Astrocyte (in vitro differentiated cells and primary cell): ENCODE data around the gene BEND5. TPM values are rescaled to one million over a fixed set of nuclear protein-coding genes. Genes with fewer than 3 reads are reported as not detected.

Source experiments
- DNase-seq: peaks from one replicate; pipeline ENCODE4 v3.0.0-alpha.2; 2010; ENCODE audit warnings: low read depth
- FAIRE-seq: peaks from 2 replicates; lab custom pipeline; 2011; peaks lifted over from hg19 to GRCh38; lab: Jason Lieb, UNC
- H2AFZ ChIP-seq: 2 replicates; pipeline ENCODE4 v1.6.0; 2012; ENCODE audit warnings: low read depth, low read length, inconsistent platforms
- H3K27ac ChIP-seq: 2 replicates; pipeline ENCODE4 v1.5.1; 2011; ENCODE audit warnings: low read depth, low read length, inconsistent platforms
- H3K27me3 ChIP-seq: 2 replicates; pipeline ENCODE4 v1.6.0; 2011; ENCODE audit warnings: low read length, inconsistent platforms; ENCODE audit not compliant: insufficient read depth
- H3K36me3 ChIP-seq: 2 replicates; pipeline ENCODE4 v1.5.1; 2011; ENCODE audit warnings: low read length, inconsistent platforms; ENCODE audit not compliant: insufficient read depth
- H3K4me1 ChIP-seq: 2 replicates; pipeline ENCODE4 v1.5.1; 2011; ENCODE audit warnings: low read length, inconsistent platforms; ENCODE audit not compliant: insufficient read depth
- H3K4me2 ChIP-seq: 2 replicates; pipeline ENCODE4 v1.6.0; 2012; ENCODE audit warnings: low read length, inconsistent platforms
- H3K4me3 ChIP-seq: 2 replicates; pipeline ENCODE4 v1.5.1; 2011; ENCODE audit warnings: low read depth, mild to moderate bottlenecking, low read length, inconsistent platforms; ENCODE audit not compliant: insufficient read depth
- H3K79me2 ChIP-seq: 2 replicates; pipeline ENCODE4 v1.6.0; 2012; ENCODE audit warnings: mild to moderate bottlenecking, low read length, inconsistent platforms; ENCODE audit not compliant: insufficient read depth
- H3K9ac ChIP-seq: 2 replicates; pipeline ENCODE4 v1.6.0; 2012; ENCODE audit warnings: mild to moderate bottlenecking, low read length, inconsistent platforms
- H3K9me3 ChIP-seq: 2 replicates; pipeline ENCODE4 v1.5.1; 2012; ENCODE audit warnings: low read depth, mild to moderate bottlenecking, low read length, inconsistent platforms; ENCODE audit not compliant: insufficient read depth
- H4K20me1 ChIP-seq: 2 replicates; pipeline ENCODE4 v1.6.0; 2012; ENCODE audit warnings: low read length, inconsistent platforms; ENCODE audit not compliant: insufficient read depth
- H3K27ac Mint-ChIP-seq: one replicate; pipeline ENCODE4 v1.8.0; 2021; ENCODE audit warnings: mild to moderate bottlenecking, mixed read lengths; ENCODE audit not compliant: unreplicated experiment
- H3K27me3 Mint-ChIP-seq: one replicate; pipeline ENCODE4 v1.8.0; 2021; ENCODE audit warnings: low read depth, mixed read lengths; ENCODE audit not compliant: unreplicated experiment
- H3K36me3 Mint-ChIP-seq: one replicate; pipeline ENCODE4 v1.8.0; 2021; ENCODE audit warnings: low read depth, mixed read lengths; ENCODE audit not compliant: unreplicated experiment
- H3K4me1 Mint-ChIP-seq: one replicate; pipeline ENCODE4 v1.8.0; 2021; ENCODE audit warnings: low read depth, mixed read lengths; ENCODE audit not compliant: unreplicated experiment
- H3K4me3 Mint-ChIP-seq: one replicate; pipeline ENCODE4 v1.8.0; 2021; ENCODE audit warnings: mild to moderate bottlenecking, moderate library complexity, mixed read lengths; ENCODE audit not compliant: unreplicated experiment
- H3K9me3 Mint-ChIP-seq: one replicate; pipeline ENCODE4 v1.8.0; 2021; ENCODE audit warnings: mild to moderate bottlenecking, mixed read lengths; ENCODE audit not compliant: unreplicated experiment
- CTCF ChIP-seq: IDR thresholded peaks from 2 replicates; pipeline ENCODE4 v1.5.1; 2011; ENCODE audit warnings: low read depth, mild to moderate bottlenecking, inconsistent platforms, low read length, moderate library complexity; ENCODE audit not compliant: insufficient read depth
- EZH2 ChIP-seq: IDR thresholded peaks from 2 replicates; pipeline ENCODE4 v1.6.1; 2012; ENCODE audit warnings: mild to moderate bottlenecking, low read length, inconsistent platforms; ENCODE audit not compliant: insufficient read depth
- total RNA-seq: library from RNA; stranded (reverse); gene quantifications from 2 replicates; pipeline ENCODE4 v1.2.1, GENCODE V29; 2021

The BEND5 gene
- total RNA-seq, 1 donor from 2014 or later = 1.4 TPM

GRCh38 chr1:48739091-48739490 is 37.6 kb downstream of the BEND5 start:
- Histone ChIP-seq H3K36me3 (no peaks in the 10 kb centered on the region), H3K27me3 (no peaks in the 10 kb centered on the region), H2AFZ (no peak overlapping the region), H3K4me2 (no peak overlapping the region), H3K9ac (no peak overlapping the region), H4K20me1 (no peaks in the 10 kb centered on the region), H3K79me2 (no peaks in the 10 kb centered on the region), H3K9me3 (no peaks in the 10 kb centered on the region), H3K4me3 (no peak overlapping the region), H3K27ac (no peak overlapping the region), H3K4me1 (no peaks in the 10 kb centered on the region)
- DNase-seq (no peak), FAIRE-seq (no peak)
- Mint-ChIP-seq H3K27ac (no peak overlapping the region), H3K36me3 (peaks cover 3% of the 10 kb centered on the region), H3K4me1 (no peaks in the 10 kb centered on the region), H3K9me3 (no peaks in the 10 kb centered on the region), H3K4me3 (no peak overlapping the region), H3K27me3 (no peaks in the 10 kb centered on the region)
- no peak for TF ChIP-seq CTCF
- no peak for TF ChIP-seq EZH2

- DNase-seq (no peak), FAIRE-seq (no peak)
- no peak overlapping the region for H3K9ac ChIP-seq
- H3K36me3 Mint-ChIP-seq = peaks cover 3% of the 10 kb centered on the region
- no peaks in the 10 kb centered on the region for H3K4me1 ChIP-seq
- no peaks in the 10 kb centered on the region for H3K36me3 ChIP-seq
- no peak overlapping the region for H3K27ac Mint-ChIP-seq
- no peaks in the 10 kb centered on the region for H3K9me3 Mint-ChIP-seq
- no peaks in the 10 kb centered on the region for H4K20me1 ChIP-seq
- H3K27me3 Mint-ChIP-seq = no peaks in the 10 kb centered on the region
- H3K4me1 Mint-ChIP-seq = no peaks in the 10 kb centered on the region
- no peak overlapping the region for H2AFZ ChIP-seq
- no peak overlapping the region for H3K4me3 Mint-ChIP-seq
- no peaks in the 10 kb centered on the region for H3K27me3 ChIP-seq
- H3K4me2 ChIP-seq = no peak overlapping the region
- H3K79me2 ChIP-seq = no peaks in the 10 kb centered on the region
- no peak for TF ChIP-seq CTCF
- no peak for TF ChIP-seq EZH2
- H3K9me3 ChIP-seq = no peaks in the 10 kb centered on the region
- no peak overlapping the region for H3K4me3 ChIP-seq
- no peak overlapping the region for H3K27ac ChIP-seq
Observed at GRCh38 chr1:48738356-48738755, 38.3 kb downstream of the BEND5 start.

- no peak overlapping the region for H3K9ac ChIP-seq
- DNase-seq (no peak), FAIRE-seq (no peak)
- no peak overlapping the region for H2AFZ ChIP-seq
- H3K27ac ChIP-seq = no peak overlapping the region
- no peaks in the 10 kb centered on the region for H3K9me3 ChIP-seq
- no peak for TF ChIP-seq EZH2
- no peak for TF ChIP-seq CTCF
- H3K27me3 Mint-ChIP-seq = no peaks in the 10 kb centered on the region
- H3K9me3 Mint-ChIP-seq = no peaks in the 10 kb centered on the region
- peaks cover 3% of the 10 kb centered on the region for H3K36me3 Mint-ChIP-seq
- H3K4me1 Mint-ChIP-seq = no peaks in the 10 kb centered on the region
- no peaks in the 10 kb centered on the region for H3K36me3 ChIP-seq
- H3K27me3 ChIP-seq = no peaks in the 10 kb centered on the region
- no peaks in the 10 kb centered on the region for H3K79me2 ChIP-seq
- no peak overlapping the region for H3K27ac Mint-ChIP-seq
- H3K4me3 Mint-ChIP-seq = no peak overlapping the region
- H3K4me2 ChIP-seq = no peak overlapping the region
- H4K20me1 ChIP-seq = no peaks in the 10 kb centered on the region
- H3K4me1 ChIP-seq = no peaks in the 10 kb centered on the region
- H3K4me3 ChIP-seq = no peak overlapping the region
Observed at GRCh38 chr1:48735796-48736195, 40.9 kb downstream of the BEND5 start.
